Ovary (tissue), 3 donors: Measurements from ENCODE around the gene TLR6.

Experiments used
- CTCF ChIP-seq, 3 donors: fragments of 450-650 bp in 2 of 3; fragments of 200-600 bp in 1 of 3; IDR thresholded peaks; one replicate each; pipeline versions ENCODE4 v1.5.1 to v1.8.0; 2016 to 2022; ENCODE audit warnings: antibody characterized with exemption in 3 of 3, mild to moderate bottlenecking in 1 of 3
- EP300 ChIP-seq: sonication (generic); formaldehyde crosslinking; IDR thresholded peaks from one replicate; pipeline ENCODE4 v1.6.1; 2017; ENCODE audit warnings: antibody characterized with exemption
- POLR2A ChIP-seq: fragments of 450-650 bp; IDR thresholded peaks from one replicate; pipeline ENCODE4 v1.6.1; 2017; ENCODE audit warnings: antibody characterized with exemption, mild to moderate bottlenecking, moderate library complexity
- donor health status: DM: no; HTN: no; CAD: no.

DNA sequence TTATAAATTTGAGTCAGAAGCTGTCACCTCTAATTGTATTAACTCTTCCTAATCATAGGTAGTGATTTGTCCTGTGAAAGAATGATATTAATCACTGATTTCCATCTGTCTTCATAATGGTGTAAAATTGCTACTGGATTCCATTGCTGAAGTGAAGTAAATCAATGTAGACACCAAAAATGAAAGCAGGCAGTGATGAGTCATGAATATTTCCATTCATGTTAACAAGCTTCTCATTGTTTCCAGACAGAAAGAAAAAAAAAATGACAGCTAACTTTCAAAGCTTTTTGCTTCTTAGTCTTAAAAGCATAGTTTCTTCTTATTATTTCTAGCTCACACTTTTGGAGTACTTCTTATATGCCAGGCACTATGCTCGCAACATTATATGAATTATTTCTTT lies 32.5 kb upstream of the TLR6 start:
- TF ChIP-seq CTCF (IDR thresholded peaks at IDR 0.05) (no peak), POLR2A (no peak), EP300 (no peak)
